Measurements from ENCODE around the gene TKTL1.

- TF ChIP-seq CREB1 (CRISPR knock-in tag; IDR thresholded peaks at IDR 0.05; ENCODE audit: low read depth): no peak
- TF ChIP-seq CTCF (conservative IDR thresholded peaks at IDR 0.05; ENCODE audit: low read depth in 2 of 2): peak; percentile 44 to 47; a peak in 3 of 4 replicates
- no peak for TF ChIP-seq POLR2AphosphoS5 (IDR thresholded peaks at IDR 0.05; ENCODE audit: low read depth)
- no peak for TF ChIP-seq STAT1 (IDR thresholded peaks at IDR 0.05; ENCODE audit: unreplicated experiment)
- TF ChIP-seq EZH2 (IDR thresholded peaks at IDR 0.05; ENCODE audit: low read depth, unreplicated experiment): no peak
- TF ChIP-seq REST (IDR thresholded peaks at IDR 0.05; ENCODE audit: unreplicated experiment): no peak
Observed at GRCh38 chrX:154317391-154317995, 21.9 kb downstream of the TKTL1 start.
